Peyer's patch (tissue), 4 donors: ENCODE measurements around the gene RSPH1. TPM values are rescaled to one million over a fixed set of nuclear protein-coding genes. Genes with fewer than 3 reads are reported as not detected.
A peak's percentile ranks its signal among the peaks of the same experiment; 100 is the strongest.

ENCODE experiments used
- DNase-seq, 3 donors: peaks; one replicate each; pipeline ENCODE4 v3.0.0-alpha.2; 2017 to 2019
- H3K27ac ChIP-seq, 4 donors: fragments of 200-600 bp; sonication (generic); one replicate each; pipeline ENCODE4 v1.5.1; 2016 to 2019
- H3K27me3 ChIP-seq, 2 donors: fragments of 200-600 bp; sonication (generic); one replicate each; pipeline ENCODE4 v1.5.1; 2019
- H3K36me3 ChIP-seq, 3 donors: fragments of 200-600 bp; sonication (generic); one replicate each; pipeline ENCODE4 v1.5.1; 2016 to 2019
- H3K4me1 ChIP-seq, 4 donors: fragments of 200-600 bp; sonication (generic); one replicate each; pipeline ENCODE4 v1.5.1; 2016 to 2019
- H3K4me3 ChIP-seq, 4 donors: fragments of 200-600 bp; sonication (generic); 1 replicate in 3 of 4; 2 replicates in 1 of 4; pipeline ENCODE4 v1.5.1; 2016 to 2019; ENCODE audit warnings: mild to moderate bottlenecking in 1 of 4
- H3K9me3 ChIP-seq, 4 donors: fragments of 200-600 bp; sonication (generic); one replicate each; pipeline ENCODE4 v1.5.1; 2016 to 2019; ENCODE audit warnings: mild to moderate bottlenecking in 1 of 4
- CTCF ChIP-seq, 6 experiments: fragments of 450-650 bp in 4 of 6; fragments of 200-600 bp in 2 of 6; sonication (generic) in 1 of 6; IDR thresholded peaks; one replicate each; pipeline ENCODE4 v1.5.1; 2017 to 2019; ENCODE audit warnings: antibody characterized with exemption in 6 of 6, mild to moderate bottlenecking in 3 of 6, moderate library complexity in 1 of 6
- POLR2A ChIP-seq, 2 donors: fragments of 450-650 bp; IDR thresholded peaks; one replicate each; pipeline ENCODE4 v1.5.1; 2017; ENCODE audit warnings: antibody characterized with exemption in 2 of 2, mild to moderate bottlenecking in 2 of 2, moderate library complexity in 2 of 2
- total RNA-seq, 4 donors: library from RNA; depleted of rRNA; stranded (reverse); fragments of >200 nt; gene quantifications; one replicate each; pipeline ENCODE4 v1.1.0, GENCODE V29; 2016

The RSPH1 gene
- total RNA-seq, 4 donors from 2014 or later, result 2.5 to 11.0 (median 6.7) TPM

- Histone ChIP-seq H3K4me1 (peaks cover 0 to 22% (median 8%) of the 10 kb centered on the region in 4 donors), H3K9me3 (no peaks in the 10 kb centered on the region), H3K27ac (no peak overlapping the region), H3K4me3 (no peak overlapping the region), H3K27me3 (no peaks in the 10 kb centered on the region), H3K36me3 (peaks cover 0 to 80% (median 0%) of the 10 kb centered on the region in 3 donors)
- DNase-seq, result peak in 2 of 3 donors; percentile 23 to 35
- no peak for TF ChIP-seq CTCF (IDR thresholded peaks at IDR 0.05)
- TF ChIP-seq POLR2A (IDR thresholded peaks at IDR 0.05), result no peak
Measured at GRCh38 chr21:42539931-42540343, 43.9 kb upstream of the RSPH1 start.

GRCh38 chr21:42539342-42539741 lies 43.3 kb upstream of the RSPH1 start:
- peaks cover 3 to 28% (median 9%) of the 10 kb centered on the region in 4 donors for H3K4me1 ChIP-seq
- H3K27ac ChIP-seq, result no peak overlapping the region
- H3K36me3 ChIP-seq, result peaks cover 0 to 74% (median 0%) of the 10 kb centered on the region in 3 donors

DNA sequence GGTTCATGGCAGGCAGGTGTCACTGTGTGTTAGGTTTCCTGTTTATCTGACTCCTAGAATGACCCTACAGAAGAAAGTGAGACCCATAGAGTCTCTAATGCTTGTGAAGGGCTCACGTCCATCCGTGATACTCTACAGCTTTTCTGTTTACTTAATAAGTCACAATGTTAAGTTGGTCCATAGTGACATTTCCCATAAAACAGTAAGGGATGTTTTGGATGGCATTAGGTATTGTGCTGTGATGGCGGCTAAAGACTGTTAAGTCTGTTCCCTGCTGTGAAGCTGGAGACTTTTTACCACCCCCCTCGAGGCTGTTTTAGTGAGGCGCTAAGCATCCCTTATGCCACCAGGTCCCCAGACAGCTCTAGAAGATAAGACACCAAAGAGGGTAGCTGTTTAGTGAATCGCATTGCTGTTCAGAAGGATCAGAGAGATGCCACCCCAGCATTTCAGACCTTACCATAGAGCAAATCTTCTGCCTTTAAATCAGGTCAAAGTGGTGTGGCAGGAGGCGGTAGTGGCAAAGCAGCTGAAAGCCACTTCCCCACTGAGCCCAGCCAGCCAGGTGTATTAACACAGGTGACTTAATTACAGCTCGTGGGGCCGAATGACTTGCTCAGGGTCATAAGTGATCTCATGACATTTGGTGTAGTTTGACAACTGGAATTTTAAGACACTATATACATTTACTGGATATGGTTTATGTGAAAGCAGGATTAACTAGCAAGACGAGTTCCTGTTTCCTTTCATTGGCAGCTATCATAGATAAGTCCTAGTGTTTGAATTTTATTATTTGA lies 42.7 kb upstream of the RSPH1 start:
- Histone ChIP-seq H3K36me3 (peaks cover 0 to 67% (median 0%) of the 10 kb centered on the region in 3 donors), H3K4me1 (peaks cover 6 to 35% (median 9%) of the 10 kb centered on the region in 4 donors), H3K9me3 (no peaks in the 10 kb centered on the region), H3K27me3 (no peaks in the 10 kb centered on the region), H3K4me3 (no peak overlapping the region), H3K27ac (no peak overlapping the region)
- TF ChIP-seq CTCF (IDR thresholded peaks at IDR 0.05), result no peak
- no peak for TF ChIP-seq POLR2A (IDR thresholded peaks at IDR 0.05)
- DNase-seq, result peak in 2 of 3 donors; percentile 12 to 36

More at GRCh38 chr21:42539342-42539741, 43.3 kb upstream of the RSPH1 start:
- TF ChIP-seq POLR2A (IDR thresholded peaks at IDR 0.05) (no peak), CTCF (IDR thresholded peaks at IDR 0.05) (no peak)
- no peak overlapping the region for H3K4me3 ChIP-seq
- H3K9me3 ChIP-seq, result no peaks in the 10 kb centered on the region
- H3K27me3 ChIP-seq, result no peaks in the 10 kb centered on the region
- peak in 2 of 3 donors; percentile 31 to 39 for DNase-seq

- Histone ChIP-seq H3K36me3 (peaks cover 0 to 53% (median 0%) of the 10 kb centered on the region in 3 donors), H3K4me1 (peaks cover 6 to 49% (median 13%) of the 10 kb centered on the region in 4 donors), H3K27me3 (no peaks in the 10 kb centered on the region), H3K9me3 (no peaks in the 10 kb centered on the region), H3K4me3 (no peak overlapping the region), H3K27ac (no peak overlapping the region)
- TF ChIP-seq CTCF (IDR thresholded peaks at IDR 0.05), result peak in 4 of 6 experiments; percentile 38 to 54 (median 49)
- TF ChIP-seq POLR2A (IDR thresholded peaks at IDR 0.05), result no peak
- DNase-seq, result peak in 1 of 3 donors; percentile 51
Measured at GRCh38 chr21:42537106-42537742, 41.2 kb upstream of the RSPH1 start.

DNA sequence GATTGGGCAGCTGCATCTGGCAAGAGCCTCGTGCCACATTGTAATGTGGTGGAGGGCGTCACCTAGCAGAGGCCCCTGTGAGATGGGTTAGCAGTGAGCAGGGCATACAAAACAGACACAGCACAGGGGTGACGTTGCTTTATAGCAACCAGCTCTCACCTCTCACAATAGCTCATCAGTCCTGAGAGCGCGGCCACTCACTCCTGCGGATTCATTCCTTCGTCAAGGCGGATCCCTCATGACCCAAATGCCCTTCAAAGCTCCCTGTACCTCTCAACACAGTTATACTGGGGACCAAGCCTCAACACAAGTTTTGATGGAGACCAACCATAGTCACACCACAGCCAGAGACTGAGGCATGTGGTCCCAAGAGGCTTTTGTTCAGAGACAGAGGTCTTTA lies 40.6 kb upstream of the RSPH1 start:
- Histone ChIP-seq H3K27ac (peak overlapping the region in 1 of 4 donors; percentile 72), H3K4me3 (no peak overlapping the region), H3K36me3 (peaks cover 0 to 48% (median 0%) of the 10 kb centered on the region in 3 donors), H3K27me3 (no peaks in the 10 kb centered on the region), H3K9me3 (no peaks in the 10 kb centered on the region), H3K4me1 (peaks cover 6 to 50% (median 13%) of the 10 kb centered on the region in 4 donors)
- DNase-seq, result peak in 2 of 3 donors; percentile 11 to 41
- no peak for TF ChIP-seq CTCF (IDR thresholded peaks at IDR 0.05)
- TF ChIP-seq POLR2A (IDR thresholded peaks at IDR 0.05), result no peak
